ENCODE results near the gene SLC6A19. TPM values are rescaled to one million over a fixed set of nuclear protein-coding genes. Genes with fewer than 3 reads are reported as not detected.
A peak's percentile ranks its signal among the peaks of the same experiment; 100 is the strongest.

The SLC6A19 gene
- total RNA-seq, 4 donors from 2014 or later, result 9.9 to 934 (median 516) TPM

DNA sequence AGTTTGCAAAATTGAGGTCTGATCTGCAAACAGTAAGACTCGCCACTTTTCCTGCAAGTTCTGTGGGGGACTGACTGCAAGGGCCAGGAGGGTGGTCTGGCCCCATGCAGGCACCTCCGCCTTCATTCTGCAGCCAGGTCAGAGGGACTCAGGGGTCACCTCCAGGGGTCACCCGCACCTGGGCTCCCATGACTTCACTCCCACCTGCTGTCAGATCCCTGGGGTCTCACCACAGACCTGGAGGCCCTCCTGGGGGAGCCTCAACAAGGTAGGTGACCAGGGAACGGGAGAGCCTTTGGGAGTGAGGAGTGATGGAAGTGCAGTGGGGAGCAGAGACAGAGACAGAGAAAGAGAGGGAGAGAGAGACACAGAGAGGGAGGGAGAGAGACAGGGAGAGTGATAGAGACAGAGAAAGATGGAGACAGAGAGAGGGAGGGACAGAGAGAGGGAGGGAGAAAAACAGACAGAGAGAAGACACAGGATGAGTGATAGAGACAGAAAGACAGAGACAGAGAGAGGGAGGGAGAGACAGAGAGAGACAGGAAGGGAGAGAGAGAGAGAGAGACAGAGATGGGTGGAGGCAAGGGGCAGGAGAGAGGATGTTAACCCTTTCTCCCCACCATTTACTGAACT lies 41.5 kb upstream of the SLC6A19 start:
- no peak for TF ChIP-seq POLR2A (IDR thresholded peaks at IDR 0.05)
- TF ChIP-seq, protein P1, sequence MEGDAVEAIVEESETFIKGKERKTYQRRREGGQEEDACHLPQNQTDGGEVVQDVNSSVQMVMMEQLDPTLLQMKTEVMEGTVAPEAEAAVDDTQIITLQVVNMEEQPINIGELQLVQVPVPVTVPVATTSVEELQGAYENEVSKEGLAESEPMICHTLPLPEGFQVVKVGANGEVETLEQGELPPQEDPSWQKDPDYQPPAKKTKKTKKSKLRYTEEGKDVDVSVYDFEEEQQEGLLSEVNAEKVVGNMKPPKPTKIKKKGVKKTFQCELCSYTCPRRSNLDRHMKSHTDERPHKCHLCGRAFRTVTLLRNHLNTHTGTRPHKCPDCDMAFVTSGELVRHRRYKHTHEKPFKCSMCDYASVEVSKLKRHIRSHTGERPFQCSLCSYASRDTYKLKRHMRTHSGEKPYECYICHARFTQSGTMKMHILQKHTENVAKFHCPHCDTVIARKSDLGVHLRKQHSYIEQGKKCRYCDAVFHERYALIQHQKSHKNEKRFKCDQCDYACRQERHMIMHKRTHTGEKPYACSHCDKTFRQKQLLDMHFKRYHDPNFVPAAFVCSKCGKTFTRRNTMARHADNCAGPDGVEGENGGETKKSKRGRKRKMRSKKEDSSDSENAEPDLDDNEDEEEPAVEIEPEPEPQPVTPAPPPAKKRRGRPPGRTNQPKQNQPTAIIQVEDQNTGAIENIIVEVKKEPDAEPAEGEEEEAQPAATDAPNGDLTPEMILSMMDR (IDR thresholded peaks at IDR 0.05), result no peak
- Histone ChIP-seq H3K4me3 (no peak overlapping the region), H3K4me1 (peaks cover 0 to 33% (median 5%) of the 10 kb centered on the region in 4 donors), H3K36me3 (no peaks in the 10 kb centered on the region), H3K27me3 (peaks cover 0 to 15% of the 10 kb centered on the region in 2 donors), H3K27ac (no peak overlapping the region), H3K9me3 (peaks cover 0 to 4% (median 2%) of the 10 kb centered on the region in 4 donors)
- peak in 1 of 3 donors; percentile 13 for DNase-seq

DNA sequence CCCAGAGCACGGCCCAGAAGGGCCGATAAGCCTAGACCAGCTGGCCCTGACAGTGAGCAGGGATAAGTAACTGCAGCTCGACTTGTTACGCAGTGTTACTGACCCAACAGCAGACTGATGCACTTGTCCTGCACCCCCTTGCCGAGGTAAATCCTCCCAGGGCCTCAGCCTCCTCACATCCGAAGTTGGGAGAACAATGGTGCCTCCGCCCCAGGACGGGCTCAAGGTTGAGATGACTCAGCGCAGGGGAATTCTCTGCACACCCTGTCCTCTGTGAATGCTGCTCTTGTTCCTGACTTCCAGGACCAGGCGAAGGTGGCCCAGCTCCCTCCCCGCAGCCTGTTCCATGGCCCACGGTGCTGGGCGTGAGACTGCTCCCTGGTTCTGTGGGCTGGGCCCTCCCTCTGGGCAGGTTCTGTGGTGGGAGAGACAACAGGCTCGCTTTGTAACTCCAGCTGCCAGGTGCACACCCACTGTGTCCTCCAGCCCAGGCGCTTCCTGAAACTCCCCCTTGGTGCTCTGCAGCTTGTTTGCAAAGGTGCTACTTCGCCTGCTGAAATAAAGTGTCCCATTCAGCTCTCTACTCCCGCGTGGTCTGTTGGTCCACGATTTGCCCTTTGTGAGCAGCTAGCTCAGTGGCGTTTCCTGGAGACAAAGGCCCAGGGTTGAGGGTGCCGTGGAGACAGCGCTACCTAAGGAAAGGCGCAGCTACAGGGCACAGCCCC lies 40.1 kb upstream of the SLC6A19 start:
- H3K27me3 ChIP-seq, result peaks cover 0 to 1% of the 10 kb centered on the region in 2 donors

DNA sequence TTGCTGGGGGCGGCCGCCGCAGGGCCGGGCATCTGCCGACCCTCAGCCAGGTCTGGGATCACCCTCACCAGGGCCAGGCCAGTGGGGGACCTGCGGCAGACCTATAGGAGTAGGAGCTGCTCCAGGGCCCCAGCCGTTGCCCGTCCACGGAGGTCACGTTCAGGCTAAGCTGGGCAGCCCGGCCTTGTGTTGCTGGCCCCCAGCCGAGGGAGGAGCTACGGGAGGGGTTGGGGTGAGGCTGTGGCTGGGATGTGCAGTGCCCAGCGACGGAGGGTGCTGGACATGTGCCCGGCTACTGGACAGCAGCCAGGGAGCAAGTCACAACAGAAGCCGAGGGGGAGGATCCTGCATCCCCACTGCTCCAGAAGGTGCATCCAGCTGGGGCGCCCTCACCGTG lies 39.6 kb upstream of the SLC6A19 start:
- peak in 2 of 3 donors; percentile 65 to 76 for DNase-seq
- no peaks in the 10 kb centered on the region for H3K27me3 ChIP-seq
- H3K27ac ChIP-seq, result peak overlapping the region in 3 of 4 donors; percentile 32 to 75 (median 70)

More for the DNA sequence above, 40.1 kb upstream of the SLC6A19 start:
- H3K9me3 ChIP-seq, result peaks cover 0 to 4% (median 2%) of the 10 kb centered on the region in 4 donors
- DNase-seq, result peak in 2 of 3 donors; percentile 80 to 82
- H3K4me3 ChIP-seq, result no peak overlapping the region
- no peaks in the 10 kb centered on the region for H3K36me3 ChIP-seq
- peak overlapping the region in 3 of 4 donors; percentile 32 to 75 (median 70) for H3K27ac ChIP-seq
- H3K4me1 ChIP-seq, result peaks cover 0 to 27% (median 0%) of the 10 kb centered on the region in 4 donors
- no peak for TF ChIP-seq POLR2A (IDR thresholded peaks at IDR 0.05)
- TF ChIP-seq, protein P1 (IDR thresholded peaks at IDR 0.05), result no peak

DNA sequence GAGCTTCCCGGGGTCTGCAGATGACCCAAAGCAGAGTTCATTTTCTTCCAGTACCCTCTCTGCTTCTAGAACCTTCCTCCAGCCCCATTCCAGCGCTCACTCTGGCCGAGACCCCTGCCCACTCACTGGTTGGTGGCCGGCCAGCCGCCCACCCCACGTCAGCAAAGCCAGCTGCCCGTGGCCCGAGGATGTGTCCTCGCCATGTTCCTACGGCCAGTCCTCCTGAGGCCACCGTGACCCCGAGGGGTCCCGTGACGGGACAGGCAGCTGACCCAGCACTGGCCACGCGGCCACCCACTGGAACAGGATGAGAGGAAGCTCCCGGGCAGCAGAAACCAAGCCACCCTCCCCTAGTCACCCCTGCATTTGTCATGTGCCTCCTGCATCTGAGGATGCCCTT lies 39.1 kb upstream of the SLC6A19 start:
- Histone ChIP-seq H3K9me3 (no peaks in the 10 kb centered on the region), H3K4me3 (no peak overlapping the region), H3K4me1 (peaks cover 0 to 26% (median 0%) of the 10 kb centered on the region in 4 donors), H3K36me3 (no peaks in the 10 kb centered on the region), H3K27ac (peak overlapping the region in 1 of 4 donors; percentile 70), H3K27me3 (no peaks in the 10 kb centered on the region)
- TF ChIP-seq, protein P1 (IDR thresholded peaks at IDR 0.05), result no peak
- no peak for TF ChIP-seq POLR2A (IDR thresholded peaks at IDR 0.05)
- peak in 1 of 3 donors; percentile 46 for DNase-seq

More for the DNA sequence above, 39.6 kb upstream of the SLC6A19 start:
- Histone ChIP-seq H3K4me1 (peaks cover 0 to 26% (median 0%) of the 10 kb centered on the region in 4 donors), H3K4me3 (no peak overlapping the region), H3K36me3 (no peaks in the 10 kb centered on the region), H3K9me3 (peaks cover 0 to under 1% (median under 1%) of the 10 kb centered on the region in 4 donors)
- TF ChIP-seq, protein P1 (IDR thresholded peaks at IDR 0.05), result no peak
- TF ChIP-seq POLR2A (IDR thresholded peaks at IDR 0.05), result no peak

DNA sequence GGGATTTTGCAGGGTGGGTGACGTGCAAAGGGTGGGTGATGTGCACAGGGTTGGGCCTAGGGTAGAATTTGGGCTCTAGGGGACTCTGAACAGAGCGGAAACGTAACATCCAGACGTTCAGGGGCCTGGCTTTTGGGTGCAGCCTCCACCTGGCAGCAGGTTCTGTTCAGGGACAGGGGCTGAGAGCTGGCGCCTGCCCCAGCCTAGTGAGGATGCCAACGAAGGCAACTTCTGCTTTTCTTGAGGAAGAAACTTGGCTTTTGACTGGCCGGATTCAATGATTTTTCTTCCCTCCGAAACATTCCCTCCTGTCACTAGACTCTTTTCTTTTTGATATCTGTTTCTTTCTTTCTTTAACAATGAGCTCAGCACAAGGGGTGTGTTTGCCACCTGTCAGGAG lies 38.6 kb upstream of the SLC6A19 start:
- no peak for DNase-seq
- Histone ChIP-seq H3K9me3 (no peaks in the 10 kb centered on the region), H3K27me3 (no peaks in the 10 kb centered on the region), H3K4me3 (no peak overlapping the region), H3K36me3 (no peaks in the 10 kb centered on the region), H3K27ac (no peak overlapping the region), H3K4me1 (peaks cover 0 to 30% (median 0%) of the 10 kb centered on the region in 4 donors)
- TF ChIP-seq, protein P1 (IDR thresholded peaks at IDR 0.05), result no peak

Measured in Peyer's patch (tissue), 4 donors.